GM11168 (cell line): Measurements from ENCODE around the gene RERE.

Experiments
- in situ Hi-C: fragments of 300-500 bp; cut with MboI; formaldehyde crosslinking; loops from one replicate; pipeline ENCODE4 v1.12.0; 2022; ENCODE audit warnings: low sequenced_read_pairs; ENCODE audit not compliant: unreplicated experiment

Gene RERE

GRCh38 chr1:8477166-8477982, 340.1 kb downstream of the RERE start:
- in situ Hi-C loops, result no loop called here

GRCh38 chr1:8476006-8476405, 341.4 kb downstream of the RERE start:
- in situ Hi-C loops, result no loop called here

- in situ Hi-C loops, result no loop called here
These were observed 343.1 kb downstream of the RERE start for GRCh38 chr1:8474369-8474768.

GRCh38 chr1:8473891-8474300, 343.5 kb downstream of the RERE start:
- in situ Hi-C loops, result no loop called here

- in situ Hi-C loops, result no loop called here
These were observed 344.1 kb downstream of the RERE start for GRCh38 chr1:8473121-8473875.

GRCh38 chr1:8472668-8473067, 344.8 kb downstream of the RERE start:
- in situ Hi-C loops, result no loop called here

- in situ Hi-C loops, result no loop called here
These were observed 346.0 kb downstream of the RERE start for GRCh38 chr1:8471451-8471850.

GRCh38 chr1:8468751-8469150, 348.7 kb downstream of the RERE start:
- in situ Hi-C loops, result no loop called here

GRCh38 chr1:8467308-8467707, 350.1 kb downstream of the RERE start:
- in situ Hi-C loops, result no loop called here

- in situ Hi-C loops, result no loop called here
These were observed 351.7 kb downstream of the RERE start for GRCh38 chr1:8465692-8466091.

- in situ Hi-C loops, result no loop called here
These were observed 352.4 kb downstream of the RERE start for GRCh38 chr1:8465013-8465412.

GRCh38 chr1:8464377-8464776, 353.1 kb downstream of the RERE start:
- in situ Hi-C loops, result no loop called here

GRCh38 chr1:8463144-8463927, 354.1 kb downstream of the RERE start:
- in situ Hi-C loops, result no loop called here

GRCh38 chr1:8462371-8462892, 355.0 kb downstream of the RERE start:
- in situ Hi-C loops, result no loop called here

GRCh38 chr1:8461351-8462110, 355.9 kb downstream of the RERE start:
- in situ Hi-C loops, result no loop called here

- in situ Hi-C loops, result no loop called here
These were observed 356.7 kb downstream of the RERE start for GRCh38 chr1:8460784-8461183.

GRCh38 chr1:8460132-8460544, 357.3 kb downstream of the RERE start:
- in situ Hi-C loops, result no loop called here

GRCh38 chr1:8458607-8459006, 358.8 kb downstream of the RERE start:
- in situ Hi-C loops, result no loop called here

- in situ Hi-C loops, result no loop called here
These were observed 359.6 kb downstream of the RERE start for GRCh38 chr1:8457760-8458381.
